ENCODE data around the gene C10orf90.

DNA sequence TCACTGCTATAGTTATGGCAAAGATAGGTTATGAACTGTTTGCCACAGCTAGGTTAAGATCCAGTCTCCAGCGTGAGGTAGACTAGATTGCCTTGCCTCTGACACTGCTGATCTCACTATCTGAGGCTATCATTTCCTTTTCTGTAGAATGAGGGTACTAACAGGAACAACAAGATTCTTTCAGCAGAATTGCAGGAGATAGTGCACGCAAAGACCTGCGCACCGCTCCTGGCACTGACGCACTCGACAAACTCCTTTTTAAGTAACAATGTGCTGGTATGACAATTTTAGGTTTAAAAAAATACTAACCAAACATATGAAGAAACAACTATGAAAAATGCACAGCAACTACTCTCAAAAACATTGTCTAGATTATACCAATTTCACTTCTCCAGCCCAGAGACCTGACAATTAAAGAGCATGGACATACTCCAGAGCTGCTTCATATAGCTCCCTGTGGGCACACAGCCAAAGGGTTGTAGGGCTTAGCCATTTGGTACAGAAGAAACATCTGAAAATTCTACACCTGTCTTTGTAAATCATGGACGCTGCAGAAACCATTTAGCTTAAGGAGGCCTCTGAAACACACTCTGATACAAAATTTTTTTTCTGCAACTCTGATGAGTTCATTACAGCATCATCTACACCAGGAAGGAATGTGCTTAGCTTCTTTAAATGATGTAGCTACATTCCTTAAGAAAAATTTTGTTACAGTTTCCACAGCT lies 290.0 kb downstream of the C10orf90 start:
- TF ChIP-seq, protein P1, sequence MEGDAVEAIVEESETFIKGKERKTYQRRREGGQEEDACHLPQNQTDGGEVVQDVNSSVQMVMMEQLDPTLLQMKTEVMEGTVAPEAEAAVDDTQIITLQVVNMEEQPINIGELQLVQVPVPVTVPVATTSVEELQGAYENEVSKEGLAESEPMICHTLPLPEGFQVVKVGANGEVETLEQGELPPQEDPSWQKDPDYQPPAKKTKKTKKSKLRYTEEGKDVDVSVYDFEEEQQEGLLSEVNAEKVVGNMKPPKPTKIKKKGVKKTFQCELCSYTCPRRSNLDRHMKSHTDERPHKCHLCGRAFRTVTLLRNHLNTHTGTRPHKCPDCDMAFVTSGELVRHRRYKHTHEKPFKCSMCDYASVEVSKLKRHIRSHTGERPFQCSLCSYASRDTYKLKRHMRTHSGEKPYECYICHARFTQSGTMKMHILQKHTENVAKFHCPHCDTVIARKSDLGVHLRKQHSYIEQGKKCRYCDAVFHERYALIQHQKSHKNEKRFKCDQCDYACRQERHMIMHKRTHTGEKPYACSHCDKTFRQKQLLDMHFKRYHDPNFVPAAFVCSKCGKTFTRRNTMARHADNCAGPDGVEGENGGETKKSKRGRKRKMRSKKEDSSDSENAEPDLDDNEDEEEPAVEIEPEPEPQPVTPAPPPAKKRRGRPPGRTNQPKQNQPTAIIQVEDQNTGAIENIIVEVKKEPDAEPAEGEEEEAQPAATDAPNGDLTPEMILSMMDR (IDR thresholded peaks at IDR 0.05): no peak
- no peak for TF ChIP-seq POLR2A (IDR thresholded peaks at IDR 0.05)

Measured in esophagus squamous epithelium (tissue), 4 donors.